HepG2 (cell line): Measurements from ENCODE around the gene C9. TPM values are rescaled to one million over a fixed set of nuclear protein-coding genes. Genes with fewer than 3 reads are reported as not detected.

Experiments
- HMG20B ChIP-seq: conservative IDR thresholded peaks from 2 replicates; pipeline ENCODE4 v1.6.1; 2016; ENCODE audit warnings: missing genetic modification reagents, missing compliant biosample characterization
- JUNB ChIP-seq: sonication (generic); formaldehyde crosslinking; IDR thresholded peaks from 2 replicates; pipeline ENCODE4 v1.8.0; 2022; ENCODE audit warnings: missing genetic modification reagents, mild to moderate bottlenecking, borderline replicate concordance
- MBNL3 ChIP-seq: fragments of 250-450 bp; sonication (Bioruptor Pico); conservative IDR thresholded peaks from 2 replicates; pipeline ENCODE4 v1.8.0; 2022; ENCODE audit warnings: mild to moderate bottlenecking, inconsistent platforms
- SP1 ChIP-seq, 2 experiments: fragments of 450-650 bp in 1 of 2; sonication (generic) in 1 of 2; formaldehyde crosslinking in 1 of 2; IDR thresholded peaks; 2 replicates each; pipeline versions ENCODE4 v1.4.0 to v1.6.1; 2016 to 2020; ENCODE audit warnings: missing genetic modification reagents in 1 of 2
- ZBTB7A ChIP-seq: sonication (generic); formaldehyde crosslinking; IDR thresholded peaks from 2 replicates; pipeline ENCODE4 v1.8.0; 2022; ENCODE audit warnings: mild to moderate bottlenecking, missing genetic modification reagents
- ZMAT3 ChIP-seq: sonication (generic); formaldehyde crosslinking; conservative IDR thresholded peaks from 2 replicates; pipeline ENCODE4 v1.7.0; 2021; ENCODE audit warnings: missing genetic modification reagents
- ZNF761 ChIP-seq: sonication (generic); formaldehyde crosslinking; conservative IDR thresholded peaks from 2 replicates; pipeline ENCODE4 v1.4.0; 2020; ENCODE audit warnings: mild to moderate bottlenecking, missing genetic modification reagents
- polyA plus RNA-seq, 8 experiments: library from polyadenylated mRNA; depleted of rRNA in 3 of 8; stranded (reverse) in 7 of 8; unstranded in 1 of 8; fragments of >200 nt; fragmentation: Illumina TruSeq in 4 of 8; extraction: Trizol in 4 of 8; gene quantifications; 2 replicates each; pipeline versions ENCODE4 v1.2.1 to v1.2.3, GENCODE V29; 2011 to 2016; ENCODE audit warnings: low read depth in 4 of 8, missing spikeins in 1 of 8, mixed read lengths in 1 of 8; ENCODE audit not compliant: insufficient read depth in 1 of 8
- total RNA-seq, 5 experiments: library from RNA; depleted of rRNA; stranded (reverse); fragments of >200 nt; fragmentation: Illumina TruSeq; extraction: Trizol; gene quantifications; 2 replicates each; pipeline ENCODE4 v1.2.3, GENCODE V29; 2016; ENCODE audit warnings: low read depth in 1 of 5
- TF ChIP-seq, protein P1 (sequence below): sonication (generic); formaldehyde crosslinking; IDR thresholded peaks from 2 replicates; pipeline ENCODE4 v1.4.0; 2020; ENCODE audit warnings: missing genetic modification reagents
- TF ChIP-seq, protein P2 (sequence below): sonication (generic); formaldehyde crosslinking; IDR thresholded peaks from 2 replicates; pipeline ENCODE4 v1.8.1; 2023; ENCODE audit warnings: mild to moderate bottlenecking, missing genetic modification reagents

C9 gene
- total and polyA plus RNA-seq, 2 of the 13 experiments (the other 11 are each of a cell fraction or from before 2014, with no cell fraction given) = not detected

DNA sequence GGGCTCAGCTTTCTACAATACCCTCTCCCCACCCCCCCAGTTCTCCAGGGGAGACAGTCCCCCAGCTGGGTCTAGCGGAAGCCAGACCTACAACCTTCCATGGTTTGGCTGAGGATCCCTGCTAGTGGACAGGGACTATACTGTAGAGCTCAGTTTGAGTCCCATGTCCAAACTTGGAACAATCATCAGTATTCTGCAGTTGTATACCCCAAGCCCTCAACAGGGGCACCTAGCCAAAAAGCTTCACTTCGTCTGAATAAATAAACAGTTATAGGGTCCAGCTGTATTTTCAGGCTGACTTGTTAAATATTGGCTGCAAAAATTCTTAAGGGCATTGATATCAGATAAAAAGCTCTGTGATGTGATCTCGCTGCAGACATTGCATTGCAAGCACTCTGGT, 15.4 kb upstream of the C9 start (continued):
- TF ChIP-seq, protein P1, sequence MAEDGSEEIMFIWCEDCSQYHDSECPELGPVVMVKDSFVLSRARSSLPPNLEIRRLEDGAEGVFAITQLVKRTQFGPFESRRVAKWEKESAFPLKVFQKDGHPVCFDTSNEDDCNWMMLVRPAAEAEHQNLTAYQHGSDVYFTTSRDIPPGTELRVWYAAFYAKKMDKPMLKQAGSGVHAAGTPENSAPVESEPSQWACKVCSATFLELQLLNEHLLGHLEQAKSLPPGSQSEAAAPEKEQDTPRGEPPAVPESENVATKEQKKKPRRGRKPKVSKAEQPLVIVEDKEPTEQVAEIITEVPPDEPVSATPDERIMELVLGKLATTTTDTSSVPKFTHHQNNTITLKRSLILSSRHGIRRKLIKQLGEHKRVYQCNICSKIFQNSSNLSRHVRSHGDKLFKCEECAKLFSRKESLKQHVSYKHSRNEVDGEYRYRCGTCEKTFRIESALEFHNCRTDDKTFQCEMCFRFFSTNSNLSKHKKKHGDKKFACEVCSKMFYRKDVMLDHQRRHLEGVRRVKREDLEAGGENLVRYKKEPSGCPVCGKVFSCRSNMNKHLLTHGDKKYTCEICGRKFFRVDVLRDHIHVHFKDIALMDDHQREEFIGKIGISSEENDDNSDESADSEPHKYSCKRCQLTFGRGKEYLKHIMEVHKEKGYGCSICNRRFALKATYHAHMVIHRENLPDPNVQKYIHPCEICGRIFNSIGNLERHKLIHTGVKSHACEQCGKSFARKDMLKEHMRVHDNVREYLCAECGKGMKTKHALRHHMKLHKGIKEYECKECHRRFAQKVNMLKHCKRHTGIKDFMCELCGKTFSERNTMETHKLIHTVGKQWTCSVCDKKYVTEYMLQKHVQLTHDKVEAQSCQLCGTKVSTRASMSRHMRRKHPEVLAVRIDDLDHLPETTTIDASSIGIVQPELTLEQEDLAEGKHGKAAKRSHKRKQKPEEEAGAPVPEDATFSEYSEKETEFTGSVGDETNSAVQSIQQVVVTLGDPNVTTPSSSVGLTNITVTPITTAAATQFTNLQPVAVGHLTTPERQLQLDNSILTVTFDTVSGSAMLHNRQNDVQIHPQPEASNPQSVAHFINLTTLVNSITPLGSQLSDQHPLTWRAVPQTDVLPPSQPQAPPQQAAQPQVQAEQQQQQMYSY = no peak
- TF ChIP-seq MBNL3 (CRISPR knock-in tag) = no peak
- no peak for TF ChIP-seq JUNB (CRISPR knock-in tag)
- no peak for TF ChIP-seq ZBTB7A
- TF ChIP-seq SP1 (IDR thresholded peaks at IDR 0.05) = no peak
- TF ChIP-seq SP1 (CRISPR knock-in tag; IDR thresholded peaks at IDR 0.05) = no peak
- TF ChIP-seq, protein P2, sequence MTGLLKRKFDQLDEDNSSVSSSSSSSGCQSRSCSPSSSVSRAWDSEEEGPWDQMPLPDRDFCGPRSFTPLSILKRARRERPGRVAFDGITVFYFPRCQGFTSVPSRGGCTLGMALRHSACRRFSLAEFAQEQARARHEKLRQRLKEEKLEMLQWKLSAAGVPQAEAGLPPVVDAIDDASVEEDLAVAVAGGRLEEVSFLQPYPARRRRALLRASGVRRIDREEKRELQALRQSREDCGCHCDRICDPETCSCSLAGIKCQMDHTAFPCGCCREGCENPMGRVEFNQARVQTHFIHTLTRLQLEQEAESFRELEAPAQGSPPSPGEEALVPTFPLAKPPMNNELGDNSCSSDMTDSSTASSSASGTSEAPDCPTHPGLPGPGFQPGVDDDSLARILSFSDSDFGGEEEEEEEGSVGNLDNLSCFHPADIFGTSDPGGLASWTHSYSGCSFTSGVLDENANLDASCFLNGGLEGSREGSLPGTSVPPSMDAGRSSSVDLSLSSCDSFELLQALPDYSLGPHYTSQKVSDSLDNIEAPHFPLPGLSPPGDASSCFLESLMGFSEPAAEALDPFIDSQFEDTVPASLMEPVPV = no peak
- TF ChIP-seq HMG20B (CRISPR knock-in tag) = no peak
- no peak for TF ChIP-seq ZNF761 (CRISPR knock-in tag)
- no peak for TF ChIP-seq ZMAT3 (CRISPR knock-in tag)
